GM12878 (cell line): Measurements from ENCODE around the gene RMND5A. TPM values are rescaled to one million over a fixed set of nuclear protein-coding genes. Genes with fewer than 3 reads are reported as not detected.

Experiments
- ATAC-seq: fragments of 200-7000 bp; cut with Tn5 transposase; 3 replicates; pipeline ENCODE4 v1.9.1; 2020; ENCODE audit warnings: mild to moderate bottlenecking, moderate library complexity
- BruUV-seq: library from RNA; stranded (reverse); fragments of 400-500 nt; replicated peaks from 2 replicates; lab custom pipeline; 2021; lab: Mats Ljungman, UMichigan
- CTCF ChIA-PET: fragments of 300-600 bp; sonication (Branson Sonifier 250); formaldehyde crosslinking; extraction: SDS; loops from one replicate; lab custom pipeline; 2021; ENCODE audit warnings: inconsistent platforms; lab: Yijun Ruan, JAX
- POLR2A ChIA-PET: fragments of 350-600 bp; formaldehyde crosslinking; extraction: SDS; loops from one replicate; lab custom pipeline; 2021; ENCODE audit warnings: inconsistent platforms; lab: Charles Lee
- RAD21 ChIA-PET: fragments of 300-600 bp; sonication (Branson Sonifier 250); formaldehyde crosslinking; loops from one replicate; lab custom pipeline; 2023; ENCODE audit warnings: antibody characterized with exemption; ENCODE audit not compliant: unreplicated experiment; lab: Charles Lee
- SMC1A ChIA-PET: fragments of 300-600 bp; sonication (Branson Sonifier 250); formaldehyde crosslinking; loops from one replicate; lab custom pipeline; 2023; ENCODE audit not compliant: unreplicated experiment, uncharacterized antibody; lab: Charles Lee
- DNase-seq: peaks from one replicate; pipeline ENCODE4 v3.0.0-alpha.2; 2011; ENCODE audit warnings: low read depth, low spot score
- FAIRE-seq: peaks from 3 replicates; lab custom pipeline; 2011; peaks lifted over from hg19 to GRCh38; lab: Jason Lieb, UNC
- H2AFZ ChIP-seq: 2 replicates; pipeline ENCODE4 v1.6.0; 2011; ENCODE audit warnings: low read depth, low read length, control low read depth; ENCODE audit not compliant: control insufficient read depth
- H3K27ac ChIP-seq: 2 replicates; pipeline ENCODE4 v1.5.1; 2011; ENCODE audit warnings: control low read depth; ENCODE audit not compliant: control insufficient read depth, insufficient read depth
- H3K27me3 ChIP-seq, 2 experiments: replicated peaks in 1 of 2; 2 replicates each; pipeline versions ENCODE4 v1.6.0 to v1.6.1; 2011; ENCODE audit warnings: low read length in 1 of 2; ENCODE audit not compliant: control insufficient read depth in 2 of 2, insufficient read depth in 2 of 2
- H3K36me3 ChIP-seq, 2 experiments: 2 replicates each; pipeline ENCODE4 v1.5.1; 2011; ENCODE audit warnings: low read length in 1 of 2; ENCODE audit not compliant: control insufficient read depth in 2 of 2, insufficient read depth in 2 of 2
- H3K4me1 ChIP-seq: 2 replicates; pipeline ENCODE4 v1.6.1; 2011; ENCODE audit warnings: mild to moderate bottlenecking, low read length, moderate library complexity, mixed read lengths; ENCODE audit not compliant: control insufficient read depth, insufficient read depth
- H3K4me2 ChIP-seq: 2 replicates; pipeline ENCODE4 v1.6.0; 2011; ENCODE audit warnings: control low read depth; ENCODE audit not compliant: control insufficient read depth, insufficient read depth
- H3K4me3 ChIP-seq: fragments of 200-600 bp; sonication (generic); 2 replicates; pipeline ENCODE4 v1.5.1; 2016
- H3K79me2 ChIP-seq: 2 replicates; pipeline ENCODE4 v1.6.0; 2011; ENCODE audit warnings: low read length; ENCODE audit not compliant: control insufficient read depth, insufficient read depth
- H3K9ac ChIP-seq: 2 replicates; pipeline ENCODE4 v1.8.0; 2011; ENCODE audit warnings: low read length, control low read depth, mixed read lengths; ENCODE audit not compliant: control insufficient read depth, insufficient read depth
- H3K9me3 ChIP-seq: replicated peaks from 3 replicates; pipeline ENCODE4 v1.5.1; 2011; ENCODE audit warnings: mild to moderate bottlenecking, low read length; ENCODE audit not compliant: control insufficient read depth, insufficient read depth
- H4K20me1 ChIP-seq: 2 replicates; pipeline ENCODE4 v1.6.0; 2011; ENCODE audit not compliant: control insufficient read depth, insufficient read depth
- E2F4 ChIP-seq: IDR thresholded peaks from 2 replicates; pipeline ENCODE4 v1.6.1; 2012; ENCODE audit warnings: low read depth, low read length, improper control_type of control experiment
- HCFC1 ChIP-seq: fragments of 150-350 bp; IDR thresholded peaks from 2 replicates; pipeline ENCODE4 v1.6.1; 2014; ENCODE audit warnings: low read length
- HDAC2 ChIP-seq: fragments of 200-600 bp; sonication (generic); IDR thresholded peaks from 2 replicates; pipeline ENCODE4 v1.6.1; 2017
- IRF5 ChIP-seq: fragments of 450-650 bp; IDR thresholded peaks from 2 replicates; pipeline ENCODE4 v1.6.1; 2017; ENCODE audit warnings: borderline replicate concordance
- MAX ChIP-seq: IDR thresholded peaks from 2 replicates; pipeline ENCODE4 v1.6.1; 2012; ENCODE audit warnings: low read depth, low read length, improper control_type of control experiment
- MTA3 ChIP-seq: IDR thresholded peaks from 2 replicates; pipeline ENCODE4 v1.6.1; 2012; ENCODE audit warnings: low read length, inconsistent platforms, borderline replicate concordance
- NRF1 ChIP-seq: conservative IDR thresholded peaks from 2 replicates; pipeline ENCODE4 v1.6.1; 2011; ENCODE audit warnings: mild to moderate bottlenecking, low read depth, low read length, improper control_type of control experiment
- POU2F2 ChIP-seq: IDR thresholded peaks from 3 replicates; pipeline ENCODE4 v1.6.1; 2011; ENCODE audit warnings: low read depth, mild to moderate bottlenecking, low read length, borderline replicate concordance
- SMAD5 ChIP-seq: IDR thresholded peaks from 2 replicates; pipeline ENCODE4 v1.6.1; 2016; ENCODE audit warnings: antibody characterized with exemption, low read depth
- WRNIP1 ChIP-seq: IDR thresholded peaks from 2 replicates; pipeline ENCODE4 v1.6.1; 2011; ENCODE audit warnings: low read depth, low read length, improper control_type of control experiment, borderline replicate concordance
- ZBTB4 ChIP-seq: fragments of 450-650 bp; formaldehyde crosslinking; IDR thresholded peaks from 2 replicates; pipeline ENCODE4 v1.4.0; 2022; ENCODE audit warnings: mild to moderate bottlenecking, moderate library complexity
- WGBS: methylation state at CpG from one replicate; pipeline ENCODE4 v1.1.6; 2016; ENCODE audit warnings: low lambda C conversion rate; ENCODE audit not compliant: insufficient replicate concordance, insufficient coverage; ENCODE audit errors: missing lambda C conversion rate; 5-methylcytosine and 5-hydroxymethylcytosine counted together
- in situ Hi-C: fragments of 300-500 bp; cut with MboI; formaldehyde crosslinking; loops from 9 replicates; pipeline ENCODE4 v1.14.3; 2018; ENCODE audit warnings: mixed read lengths
- intact Hi-C: fragments of 100-400 bp; cut with micrococcal nuclease; formaldehyde crosslinking; loops from one replicate; pipeline ENCODE4 v1.14.2; 2022; ENCODE audit not compliant: unreplicated experiment
- polyA plus RNA-seq, 11 experiments: library from polyadenylated mRNA; depleted of rRNA in 4 of 11; unstranded in 6 of 11; stranded (reverse) in 5 of 11; fragments of >200 nt; fragmentation: Nextera tagmentation in 4 of 11; fragmentation: Illumina TruSeq in 1 of 11; extraction: Ambion mirVana in 4 of 11; extraction: Trizol in 1 of 11; gene quantifications; 1 replicate in 1 of 11; 2 replicates in 10 of 11; pipeline versions ENCODE4 v1.2.1 to v1.2.3, GENCODE V29; 2011 to 2016; ENCODE audit warnings: inconsistent platforms in 2 of 11, missing spikeins in 2 of 11, low read depth in 1 of 11
- total RNA-seq, 4 experiments: library from RNA; depleted of rRNA in 3 of 4; stranded (reverse); fragments of >200 nt in 3 of 4; fragmentation: Illumina TruSeq in 1 of 4; extraction: Trizol in 1 of 4; gene quantifications; 2 replicates each; pipeline versions ENCODE4 v1.2.1 to v1.2.3, GENCODE V29; 2013 to 2021

The RMND5A gene
- total and polyA plus RNA-seq, 10 of the 15 experiments (the other 5 are each of a cell fraction or from before 2014, with no cell fraction given) = 8.3 to 33.6 (median 23.2) TPM

GRCh38 chr2:86700690-86701089, 19.4 kb upstream of the RMND5A start:
- TF ChIP-seq HCFC1 = no peak
- TF ChIP-seq, all 136 proteins: peak for 0

GRCh38 chr2:86703704-86704361, 16.3 kb upstream of the RMND5A start:
- no peak overlapping the region for H3K27ac ChIP-seq
- intact Hi-C loops (no loop called here), in situ Hi-C loops (no loop called here)
- CTCF ChIA-PET = no interaction called here
- no peak for TF ChIP-seq IRF5
- no peak for TF ChIP-seq E2F4
- no peak for TF ChIP-seq MTA3
- no peak for TF ChIP-seq MAX
- TF ChIP-seq SMAD5 = no peak
- TF ChIP-seq HDAC2 = no peak
- no peak for TF ChIP-seq NRF1
- TF ChIP-seq ZBTB4 (CRISPR knock-in tag) = no peak
- no peak for TF ChIP-seq POU2F2
- no peak for TF ChIP-seq WRNIP1
- H3K4me2 ChIP-seq = no peak overlapping the region
- SMC1A ChIA-PET = interaction anchor here (0.6 to 1.4 kb wide), 2 partner anchors 50 to 73 kb away, joined by 3 read pairs; no protein-coding TSS in a partner anchor
- H4K20me1 ChIP-seq = no peaks in the 10 kb centered on the region
- DNase-seq = no peak
- no peak overlapping the region for H2AFZ ChIP-seq
- no TSS peak for BruUV-seq
- FAIRE-seq = no peak
- no peaks in the 10 kb centered on the region for H3K4me1 ChIP-seq
- no peaks in the 10 kb centered on the region for H3K36me3 ChIP-seq
- no peak overlapping the region for H3K4me3 ChIP-seq
- no peaks in the 10 kb centered on the region for H3K79me2 ChIP-seq
- no peaks in the 10 kb centered on the region for H3K27me3 ChIP-seq
- 82% methylated on average over 14 of the region's 14 CpGs for WGBS
- no peaks in the 10 kb centered on the region for H3K9me3 ChIP-seq
- RAD21 ChIA-PET = no interaction called here
- POLR2A ChIA-PET = no interaction called here
- ATAC-seq = no peak
- no peak overlapping the region for H3K9ac ChIP-seq

More at GRCh38 chr2:86700690-86701089, 19.4 kb upstream of the RMND5A start:
- H4K20me1 ChIP-seq = no peaks in the 10 kb centered on the region
- ChIA-PET CTCF (no interaction called here), POLR2A (no interaction called here), SMC1A (no interaction called here), RAD21 (no interaction called here)
- no peaks in the 10 kb centered on the region for H3K27me3 ChIP-seq
- ATAC-seq (no peak), FAIRE-seq (no peak), DNase-seq (no peak)
- H3K27ac ChIP-seq = no peak overlapping the region
- H3K4me2 ChIP-seq = no peak overlapping the region
- H2AFZ ChIP-seq = no peak overlapping the region
- H3K9me3 ChIP-seq = no peaks in the 10 kb centered on the region
- no peak overlapping the region for H3K9ac ChIP-seq
- intact Hi-C loops = no loop called here
- no peaks in the 10 kb centered on the region for H3K36me3 ChIP-seq
- in situ Hi-C loops = no loop called here
- WGBS = 89% methylated on average over 1 of the region's 1 CpG
- BruUV-seq = no TSS peak
- H3K79me2 ChIP-seq = no peaks in the 10 kb centered on the region
- no peaks in the 10 kb centered on the region for H3K4me1 ChIP-seq
- H3K4me3 ChIP-seq = no peak overlapping the region
